K562 (cell line): ENCODE measurements around the gene MICALL2. TPM values are rescaled to one million over a fixed set of nuclear protein-coding genes. Genes with fewer than 3 reads are reported as not detected.
A peak's percentile ranks its signal among the peaks of the same experiment; 100 is the strongest.

Experiments
- C11orf30 ChIP-seq: fragments of 450-650 bp; IDR thresholded peaks from 2 replicates; pipeline ENCODE4 v1.6.1; 2016; ENCODE audit warnings: low read depth, mild to moderate bottlenecking
- CBX5 ChIP-seq: IDR thresholded peaks from 2 replicates; pipeline ENCODE4 v1.6.1; 2014; ENCODE audit warnings: low read depth, borderline replicate concordance
- CHD4 ChIP-seq: fragments of 200-600 bp; sonication (generic); IDR thresholded peaks from 3 replicates; pipeline ENCODE4 v1.6.1; 2012; ENCODE audit warnings: low read depth, mild to moderate bottlenecking, mixed read lengths, low read length, inconsistent platforms; ENCODE audit not compliant: insufficient read depth, insufficient replicate concordance, poor library complexity, severe bottlenecking
- CREM ChIP-seq: IDR thresholded peaks from 2 replicates; pipeline ENCODE4 v1.6.1; 2014; ENCODE audit warnings: antibody characterized with exemption, low read depth
- MAZ ChIP-seq, 2 experiments: fragments of 450-650 bp in 1 of 2; sonication (generic) in 1 of 2; formaldehyde crosslinking; IDR thresholded peaks in 1 of 2; conservative IDR thresholded peaks in 1 of 2; 2 replicates each; pipeline versions ENCODE4 v1.4.0 to v1.5.0; 2020; ENCODE audit warnings: mild to moderate bottlenecking in 1 of 2, missing genetic modification reagents in 1 of 2
- NFE2L1 ChIP-seq: fragments of 450-650 bp; IDR thresholded peaks from 2 replicates; pipeline ENCODE4 v1.6.1; 2016; ENCODE audit warnings: missing genetic modification characterization, low read depth, mild to moderate bottlenecking, missing compliant biosample characterization, moderate library complexity, borderline replicate concordance
- NR2C2 ChIP-seq, 2 experiments: fragments of 200-800 bp in 1 of 2; sonication (Bioruptor generic) in 1 of 2; sonication (generic) in 1 of 2; formaldehyde crosslinking in 1 of 2; IDR thresholded peaks; 2 replicates each; pipeline versions ENCODE4 v1.6.1 to v1.8.0; 2016 to 2022; ENCODE audit warnings: mild to moderate bottlenecking in 1 of 2, missing compliant biosample characterization in 1 of 2, missing genetic modification characterization in 1 of 2, missing genetic modification reagents in 1 of 2
- PCBP1 ChIP-seq: fragments of 200-400 bp; formaldehyde crosslinking; IDR thresholded peaks from 2 replicates; pipeline ENCODE4 v1.6.1; 2018; ENCODE audit warnings: mild to moderate bottlenecking, low read depth, low read length; ENCODE audit not compliant: poor library complexity, severe bottlenecking
- PCBP2 ChIP-seq: fragments of 200-400 bp; formaldehyde crosslinking; IDR thresholded peaks from 2 replicates; pipeline ENCODE4 v1.6.1; 2018; ENCODE audit warnings: low read length, low read depth, mild to moderate bottlenecking, moderate library complexity; ENCODE audit not compliant: poor library complexity, severe bottlenecking
- PHF20 ChIP-seq: fragments of 450-650 bp; IDR thresholded peaks from 2 replicates; pipeline ENCODE4 v1.6.1; 2018; ENCODE audit not compliant: partially characterized antibody
- RBFOX2 ChIP-seq: fragments of 200-400 bp; formaldehyde crosslinking; IDR thresholded peaks from 2 replicates; pipeline ENCODE4 v1.6.1; 2017; ENCODE audit warnings: low read depth, mild to moderate bottlenecking, low read length, moderate library complexity
- RBM22 ChIP-seq: fragments of 200-400 bp; formaldehyde crosslinking; IDR thresholded peaks from 2 replicates; pipeline ENCODE4 v1.6.1; 2018; ENCODE audit warnings: low read length, low read depth; ENCODE audit not compliant: poor library complexity, severe bottlenecking
- RBM25 ChIP-seq: fragments of 200-400 bp; formaldehyde crosslinking; IDR thresholded peaks from 2 replicates; pipeline ENCODE4 v1.6.1; 2018; ENCODE audit warnings: low read length, low read depth, moderate library complexity; ENCODE audit not compliant: severe bottlenecking
- SIX5 ChIP-seq, 2 experiments: IDR thresholded peaks; 2 replicates each; pipeline ENCODE4 v1.6.1; 2011; ENCODE audit warnings: low read length in 2 of 2, borderline replicate concordance in 1 of 2, low read depth in 1 of 2, mild to moderate bottlenecking in 1 of 2, moderate library complexity in 1 of 2; ENCODE audit not compliant: insufficient read depth in 1 of 2
- SP1 ChIP-seq: sonication (generic); formaldehyde crosslinking; IDR thresholded peaks from 2 replicates; pipeline ENCODE4 v1.8.1; 2022; ENCODE audit warnings: mild to moderate bottlenecking, missing genetic modification reagents
- ZBTB1 ChIP-seq: sonication (generic); formaldehyde crosslinking; IDR thresholded peaks from 2 replicates; pipeline ENCODE4 v1.8.1; 2023; ENCODE audit warnings: missing genetic modification reagents, low read depth, mild to moderate bottlenecking, borderline replicate concordance
- ZBTB17 ChIP-seq: fragments of 450-650 bp; formaldehyde crosslinking; IDR thresholded peaks from 2 replicates; pipeline ENCODE4 v1.4.0; 2020; ENCODE audit warnings: mild to moderate bottlenecking
- ZKSCAN3 ChIP-seq: fragments of 250-450 bp; sonication (Bioruptor Pico); IDR thresholded peaks from 2 replicates; pipeline ENCODE4 v1.4.0; 2020
- ZNF232 ChIP-seq: sonication (generic); formaldehyde crosslinking; IDR thresholded peaks from 2 replicates; pipeline ENCODE4 v1.8.0; 2022; ENCODE audit warnings: mild to moderate bottlenecking, missing genetic modification reagents
- ZNF316 ChIP-seq: fragments of 450-650 bp; IDR thresholded peaks from 2 replicates; pipeline ENCODE4 v1.6.1; 2016
- ZNF561 ChIP-seq: fragments of 450-650 bp; formaldehyde crosslinking; conservative IDR thresholded peaks from 2 replicates; pipeline ENCODE4 v1.4.0; 2020; ENCODE audit warnings: mild to moderate bottlenecking, moderate library complexity
- polyA plus RNA-seq, 8 experiments: library from polyadenylated mRNA; depleted of rRNA in 4 of 8; stranded (reverse) in 5 of 8; unstranded in 3 of 8; fragments of >200 nt; fragmentation: Nextera tagmentation in 2 of 8; fragmentation: Illumina TruSeq in 1 of 8; extraction: Ambion mirVana in 2 of 8; extraction: Trizol in 1 of 8; gene quantifications; 2 replicates each; pipeline versions ENCODE4 v1.2.1 to v1.2.3, GENCODE V29; 2011 to 2014; ENCODE audit warnings: inconsistent platforms in 1 of 8, missing spikeins in 1 of 8
- total RNA-seq, 7 experiments: library from RNA; depleted of rRNA in 6 of 7; stranded (reverse); fragments of >200 nt in 6 of 7; fragmentation: Illumina TruSeq in 2 of 7; extraction: Trizol in 2 of 7; gene quantifications; 2 replicates each; pipeline versions ENCODE4 v1.2.1 to v1.2.3, GENCODE V29; 2011 to 2021; ENCODE audit warnings: low replicate concordance in 1 of 7
- TF ChIP-seq, protein P1 (sequence below), 2 experiments: fragments of 450-650 bp; conservative IDR thresholded peaks; 2 replicates each; pipeline ENCODE4 v1.6.1; 2017; ENCODE audit warnings: mild to moderate bottlenecking in 2 of 2, moderate library complexity in 2 of 2
- TF ChIP-seq, protein P2 (sequence below): sonication (generic); formaldehyde crosslinking; IDR thresholded peaks from 2 replicates; pipeline ENCODE4 v1.8.0; 2022; ENCODE audit warnings: missing genetic modification reagents, mild to moderate bottlenecking, borderline replicate concordance
- TF ChIP-seq, protein P3 (sequence below): IDR thresholded peaks from 2 replicates; pipeline ENCODE4 v1.6.1; 2011; ENCODE audit not compliant: insufficient read length; ENCODE audit errors: extremely low read depth

The MICALL2 gene
- total and polyA plus RNA-seq, 9 of the 15 experiments (the other 6 are each of a cell fraction or from before 2014, with no cell fraction given), result 1.8 to 103 (median 17.0) TPM

DNA sequence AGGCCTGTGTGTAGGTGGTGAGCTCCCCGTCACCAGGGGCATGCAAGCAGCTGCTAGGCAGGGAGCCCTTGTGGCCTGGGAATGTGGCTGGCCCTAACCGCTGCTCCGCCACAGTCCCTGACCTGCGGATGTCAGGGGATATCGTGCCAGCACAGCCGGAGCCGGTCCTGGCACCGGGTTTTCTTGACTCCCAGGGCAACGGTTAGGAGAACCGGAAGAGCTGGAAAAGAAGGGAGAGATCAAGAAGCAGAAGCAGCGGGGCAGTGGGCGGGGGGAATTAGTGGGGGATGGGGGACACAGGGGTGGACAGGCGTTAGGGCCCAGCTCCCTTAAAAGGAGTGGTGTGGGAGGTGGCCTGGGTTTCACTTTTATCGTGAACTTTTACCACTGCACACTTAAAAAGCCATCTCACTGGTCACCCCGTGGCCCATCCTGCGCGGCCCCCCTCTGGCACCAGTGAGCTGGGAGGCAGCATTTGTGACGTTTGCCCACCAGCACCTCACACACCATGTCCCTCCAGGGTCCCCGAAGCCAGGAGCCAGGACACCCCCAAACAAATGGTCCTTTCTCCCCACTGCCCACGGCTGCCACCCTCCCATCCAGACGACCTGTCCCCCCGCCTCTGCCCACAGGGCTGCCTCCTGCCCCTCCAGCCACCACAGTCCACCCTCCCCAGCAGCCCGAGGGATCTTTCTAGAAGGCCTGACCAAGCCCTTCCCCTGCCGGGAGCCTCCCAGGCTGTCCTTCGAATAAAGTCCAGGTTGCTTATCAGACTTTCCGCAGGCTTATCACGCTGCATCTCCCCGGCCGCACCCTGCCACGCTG, 1.8 kb upstream of the MICALL2 start (continued):
- TF ChIP-seq CREM, result peak; percentile 50
- TF ChIP-seq, protein P1, sequence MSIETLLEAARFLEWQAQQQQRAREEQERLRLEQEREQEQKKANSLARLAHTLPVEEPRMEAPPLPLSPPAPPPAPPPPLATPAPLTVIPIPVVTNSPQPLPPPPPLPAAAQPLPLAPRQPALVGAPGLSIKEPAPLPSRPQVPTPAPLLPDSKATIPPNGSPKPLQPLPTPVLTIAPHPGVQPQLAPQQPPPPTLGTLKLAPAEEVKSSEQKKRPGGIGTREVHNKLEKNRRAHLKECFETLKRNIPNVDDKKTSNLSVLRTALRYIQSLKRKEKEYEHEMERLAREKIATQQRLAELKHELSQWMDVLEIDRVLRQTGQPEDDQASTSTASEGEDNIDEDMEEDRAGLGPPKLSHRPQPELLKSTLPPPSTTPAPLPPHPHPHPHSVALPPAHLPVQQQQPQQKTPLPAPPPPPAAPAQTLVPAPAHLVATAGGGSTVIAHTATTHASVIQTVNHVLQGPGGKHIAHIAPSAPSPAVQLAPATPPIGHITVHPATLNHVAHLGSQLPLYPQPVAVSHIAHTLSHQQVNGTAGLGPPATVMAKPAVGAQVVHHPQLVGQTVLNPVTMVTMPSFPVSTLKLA (conservative IDR thresholded peaks at IDR 0.05), result peak; percentile 43 to 66; a peak in 3 of 4 replicates
- peak; percentile 54 for TF ChIP-seq ZBTB17
- TF ChIP-seq, protein P2, sequence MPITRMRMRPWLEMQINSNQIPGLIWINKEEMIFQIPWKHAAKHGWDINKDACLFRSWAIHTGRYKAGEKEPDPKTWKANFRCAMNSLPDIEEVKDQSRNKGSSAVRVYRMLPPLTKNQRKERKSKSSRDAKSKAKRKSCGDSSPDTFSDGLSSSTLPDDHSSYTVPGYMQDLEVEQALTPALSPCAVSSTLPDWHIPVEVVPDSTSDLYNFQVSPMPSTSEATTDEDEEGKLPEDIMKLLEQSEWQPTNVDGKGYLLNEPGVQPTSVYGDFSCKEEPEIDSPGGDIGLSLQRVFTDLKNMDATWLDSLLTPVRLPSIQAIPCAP (CRISPR knock-in tag), result no peak
- TF ChIP-seq ZKSCAN3 (CRISPR knock-in tag), result no peak
- no peak; the same call in 1 of the 2 replicates for TF ChIP-seq NR2C2 (CRISPR knock-in tag; IDR thresholded peaks at IDR 0.05)
- TF ChIP-seq NR2C2 (tag; IDR thresholded peaks at IDR 0.05), result peak; percentile 76
- no peak for TF ChIP-seq NFE2L1 (tag)
- no peak for TF ChIP-seq ZNF561 (CRISPR knock-in tag)
- TF ChIP-seq, protein P3, sequence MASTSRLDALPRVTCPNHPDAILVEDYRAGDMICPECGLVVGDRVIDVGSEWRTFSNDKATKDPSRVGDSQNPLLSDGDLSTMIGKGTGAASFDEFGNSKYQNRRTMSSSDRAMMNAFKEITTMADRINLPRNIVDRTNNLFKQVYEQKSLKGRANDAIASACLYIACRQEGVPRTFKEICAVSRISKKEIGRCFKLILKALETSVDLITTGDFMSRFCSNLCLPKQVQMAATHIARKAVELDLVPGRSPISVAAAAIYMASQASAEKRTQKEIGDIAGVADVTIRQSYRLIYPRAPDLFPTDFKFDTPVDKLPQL, result peak; percentile 46
- TF ChIP-seq RBM25, result peak; percentile 96
- peak; percentile 76; the same call in 1 of the 2 replicates for TF ChIP-seq CBX5
- TF ChIP-seq RBM22, result peak; percentile 49
- TF ChIP-seq SIX5 (IDR thresholded peaks at IDR 0.05; ENCODE audit: borderline replicate concordance in 1 of 2, insufficient read depth in 1 of 2, low read depth in 1 of 2, low read length in 2 of 2), result no peak
- TF ChIP-seq RBFOX2, result peak; percentile 81
- TF ChIP-seq SP1 (CRISPR knock-in tag), result peak; percentile 94
- TF ChIP-seq PHF20, result peak; percentile 93
- 0 out of 2 replicates have a peak, but pooled peaks have one; percentile 40 for TF ChIP-seq ZNF232 (CRISPR knock-in tag)
- 0 out of 2 replicates have a peak, but pooled peaks have one; percentile 2 for TF ChIP-seq ZNF316
- TF ChIP-seq PCBP1, result no peak
- peak; percentile 23; the same call in 1 of the 2 replicates for TF ChIP-seq C11orf30
- peak; percentile 94 for TF ChIP-seq ZBTB1 (CRISPR knock-in tag)
- TF ChIP-seq MAZ (CRISPR knock-in tag; conservative IDR thresholded peaks at IDR 0.05 in 1 of 2, IDR thresholded peaks at IDR 0.05 in 1 of 2), result peak; percentile 71 to 86
- TF ChIP-seq PCBP2, result no peak
- peak; percentile 99 for TF ChIP-seq CHD4
